ENCODE measurements around the gene GPS1.

GPS1 gene

GRCh38 chr17:82009413-82009812 lies 42.3 kb upstream of the GPS1 start:
- peaks cover 2% of the 10 kb centered on the region for H3K36me3 ChIP-seq (ENCODE audit: control insufficient read depth, insufficient read depth, low read length)
- no peak overlapping the region for H3K4me3 ChIP-seq (replicated peaks; ENCODE audit: low read depth, low read length)
- no peak for TF ChIP-seq CTCF (IDR thresholded peaks at IDR 0.05; ENCODE audit: insufficient read depth, low read length, poor library complexity, severe bottlenecking)
- DNase-seq (ENCODE audit: extremely low read depth, insufficient read length) = no peak
- no peaks in the 10 kb centered on the region for H3K27me3 ChIP-seq (replicated peaks; ENCODE audit: control insufficient read depth, insufficient read depth, low read length)

GRCh38 chr17:82010575-82011525 lies 40.8 kb upstream of the GPS1 start:
- no peak overlapping the region for H3K4me3 ChIP-seq (replicated peaks; ENCODE audit: low read depth, low read length)
- no peak for DNase-seq (ENCODE audit: extremely low read depth, insufficient read length)
- no peaks in the 10 kb centered on the region for H3K27me3 ChIP-seq (replicated peaks; ENCODE audit: control insufficient read depth, insufficient read depth, low read length)
- peaks cover 2% of the 10 kb centered on the region for H3K36me3 ChIP-seq (ENCODE audit: control insufficient read depth, insufficient read depth, low read length)
- TF ChIP-seq CTCF (IDR thresholded peaks at IDR 0.05; ENCODE audit: insufficient read depth, low read length, poor library complexity, severe bottlenecking) = no peak

- Histone ChIP-seq H3K36me3 (ENCODE audit: control insufficient read depth, insufficient read depth, low read length) (peaks cover 2% of the 10 kb centered on the region), H3K4me3 (replicated peaks; ENCODE audit: low read depth, low read length) (no peak overlapping the region), H3K27me3 (replicated peaks; ENCODE audit: control insufficient read depth, insufficient read depth, low read length) (no peaks in the 10 kb centered on the region)
- no peak for TF ChIP-seq CTCF (IDR thresholded peaks at IDR 0.05; ENCODE audit: insufficient read depth, low read length, poor library complexity, severe bottlenecking)
- no peak for DNase-seq (ENCODE audit: extremely low read depth, insufficient read length)
Observed at GRCh38 chr17:82011617-82012187, 40.0 kb upstream of the GPS1 start.

GRCh38 chr17:82012261-82012639 lies 39.4 kb upstream of the GPS1 start:
- Histone ChIP-seq H3K27me3 (replicated peaks; ENCODE audit: control insufficient read depth, insufficient read depth, low read length) (no peaks in the 10 kb centered on the region), H3K36me3 (ENCODE audit: control insufficient read depth, insufficient read depth, low read length) (peaks cover 2% of the 10 kb centered on the region), H3K4me3 (replicated peaks; ENCODE audit: low read depth, low read length) (no peak overlapping the region)
- no peak for TF ChIP-seq CTCF (IDR thresholded peaks at IDR 0.05; ENCODE audit: insufficient read depth, low read length, poor library complexity, severe bottlenecking)
- no peak for DNase-seq (ENCODE audit: extremely low read depth, insufficient read length)

GRCh38 chr17:82012640-82013295 lies 38.9 kb upstream of the GPS1 start:
- Histone ChIP-seq H3K4me3 (replicated peaks; ENCODE audit: low read depth, low read length) (no peak overlapping the region), H3K36me3 (ENCODE audit: control insufficient read depth, insufficient read depth, low read length) (peaks cover 2% of the 10 kb centered on the region), H3K27me3 (replicated peaks; ENCODE audit: control insufficient read depth, insufficient read depth, low read length) (no peaks in the 10 kb centered on the region)
- DNase-seq (ENCODE audit: extremely low read depth, insufficient read length) = no peak
- no peak for TF ChIP-seq CTCF (IDR thresholded peaks at IDR 0.05; ENCODE audit: insufficient read depth, low read length, poor library complexity, severe bottlenecking)
